ENCODE data around the gene ZBTB42. TPM values are rescaled to one million over a fixed set of nuclear protein-coding genes. Genes with fewer than 3 reads are reported as not detected.

The ZBTB42 gene
- total RNA-seq (2022; extraction: Qiagen RNA extraction): 2.5 to 3.3 TPM (median 2.8 TPM) in 5 replicates

DNA sequence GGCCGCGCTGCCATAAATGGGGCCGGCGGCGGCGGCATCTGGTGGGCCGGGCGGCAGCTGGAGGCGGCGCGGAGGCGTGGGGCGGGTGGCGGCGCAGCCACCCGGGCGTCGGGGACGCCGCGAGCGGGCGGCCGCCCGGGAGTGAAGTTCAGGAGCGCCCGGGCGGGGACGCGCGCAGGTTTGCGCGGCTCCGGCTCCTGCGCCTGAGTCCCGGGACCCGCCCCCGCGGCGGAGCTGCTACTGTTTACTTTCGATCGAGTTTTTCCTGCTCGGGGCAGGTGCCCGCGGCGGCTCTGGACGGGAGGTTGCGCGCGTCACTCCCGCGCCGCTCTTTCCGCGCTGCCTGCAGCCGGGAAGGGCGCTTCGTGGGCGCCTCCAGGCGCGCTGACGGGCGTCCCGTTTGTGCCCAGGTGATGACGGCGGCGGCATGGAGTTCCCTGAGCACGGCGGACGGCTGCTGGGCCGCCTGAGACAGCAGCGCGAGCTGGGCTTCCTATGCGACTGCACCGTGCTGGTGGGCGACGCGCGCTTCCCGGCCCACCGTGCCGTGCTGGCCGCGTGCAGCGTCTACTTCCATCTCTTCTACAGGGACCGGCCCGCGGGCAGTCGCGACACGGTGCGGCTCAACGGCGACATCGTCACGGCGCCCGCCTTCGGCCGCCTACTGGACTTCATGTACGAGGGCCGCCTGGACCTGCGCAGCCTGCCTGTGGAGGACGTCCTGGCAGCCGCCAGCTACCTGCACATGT, at the start of gene ZBTB42:
Gene ZBTB42 (plus strand): TSS at position 331 of the 749 bp plus-strand sequence. CDS start 97 bp downstream, at position 428.

DNA sequence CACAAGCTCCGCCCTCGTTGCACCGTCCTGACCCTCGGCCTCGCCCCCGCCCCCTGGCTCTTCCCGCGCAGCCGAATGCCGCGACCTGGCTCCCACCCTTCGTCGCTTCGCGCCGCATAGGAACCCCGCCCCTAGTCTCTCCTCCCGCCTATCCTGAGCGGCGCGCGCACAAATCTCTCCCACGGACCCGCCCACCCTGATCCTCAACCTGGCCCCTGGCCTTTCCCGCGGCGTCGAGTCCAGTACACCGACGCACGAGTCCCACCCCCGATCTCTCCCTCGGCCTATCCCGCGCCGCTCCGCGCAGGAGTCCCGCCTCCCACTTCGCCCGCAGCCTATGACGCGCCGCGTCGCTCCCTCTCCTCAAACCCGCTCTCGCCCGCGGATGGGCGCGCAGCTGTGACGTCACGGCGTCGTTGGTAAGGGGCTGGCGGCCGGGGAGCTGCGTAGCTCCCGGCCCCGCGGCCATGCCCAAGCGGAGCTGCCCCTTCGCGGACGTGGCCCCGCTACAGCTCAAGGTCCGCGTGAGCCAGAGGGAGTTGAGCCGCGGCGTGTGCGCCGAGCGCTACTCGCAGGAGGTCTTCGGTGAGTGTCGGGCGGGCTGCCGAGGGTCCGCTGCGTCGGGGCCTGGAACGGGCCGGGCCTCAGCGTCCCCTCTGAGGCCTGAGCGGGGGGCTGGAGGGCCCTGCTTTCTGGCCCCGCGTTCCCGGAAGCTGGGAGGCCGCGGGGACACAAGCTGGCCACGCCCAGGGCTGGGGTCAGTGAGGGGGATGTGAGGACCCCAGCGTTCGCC, 48.0 kb upstream of the ZBTB42 start, which contains the start of gene SIVA1:
Gene SIVA1 (plus strand): TSS at position 413 of the 793 bp plus-strand sequence. CDS start 55 bp downstream, at position 468.

DNA sequence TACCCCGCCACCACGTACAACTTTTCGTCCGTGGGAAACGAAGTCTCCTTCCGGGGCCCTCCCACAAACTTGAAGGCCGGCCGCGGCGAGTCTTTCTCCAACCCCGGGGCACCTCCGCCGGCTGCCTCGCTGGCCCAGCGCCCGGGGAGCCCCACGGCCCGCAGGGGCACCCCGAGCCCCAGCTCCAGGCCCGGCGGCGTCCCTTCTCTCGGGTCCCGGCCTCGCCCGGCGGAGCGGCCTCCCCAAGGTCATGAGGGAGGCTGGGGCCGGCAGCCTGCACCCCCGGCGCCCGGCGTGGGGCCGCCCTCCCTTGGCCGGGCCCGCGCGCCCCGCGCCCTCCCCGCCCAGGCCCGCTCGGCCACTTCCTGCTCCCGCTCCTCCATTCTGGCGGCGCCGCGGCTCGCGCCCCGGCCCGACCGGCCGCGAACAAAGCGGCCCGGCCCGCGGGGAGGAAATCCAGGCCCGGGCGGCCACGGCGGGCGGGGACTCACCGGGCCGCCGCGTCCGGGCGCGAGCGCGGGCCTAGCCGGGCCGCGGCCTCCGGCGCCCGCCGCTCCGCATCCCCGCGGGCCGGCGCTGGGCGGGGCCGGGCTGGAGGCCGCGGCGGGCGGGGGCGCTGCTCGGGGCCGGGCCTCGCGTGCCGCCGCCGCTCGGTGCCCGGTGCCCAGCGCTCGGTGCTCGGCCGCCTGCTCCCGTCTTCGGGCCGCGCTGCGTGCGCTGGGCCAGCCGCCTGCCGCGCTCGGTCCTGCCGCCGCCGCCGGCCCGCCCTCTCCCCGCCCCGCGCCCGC, 5.7 kb upstream of the ZBTB42 start, which contains the start of gene AKT1:
Gene AKT1 (minus strand): TSS at position 756 of the 788 bp plus-strand sequence. CDS start 3,105 bp downstream, outside the sequence.

Other genes with a start within 250 kb of the ZBTB42 start
- gene C14orf180, start 221.3 kb upstream of the ZBTB42 start, total RNA-seq (2022; extraction: Qiagen RNA extraction): not detected in 5 replicates
- gene TMEM179, start 196.3 kb upstream of the ZBTB42 start, total RNA-seq (2022; extraction: Qiagen RNA extraction): 0.10 to 0.43 TPM (median 0.35 TPM) in 5 replicates
- 89.2 to 127 TPM (median 116 TPM) in 5 replicates for gene INF2, start 111.5 kb upstream of the ZBTB42 start, total RNA-seq (2022; extraction: Qiagen RNA extraction)
- 5.8 to 7.2 TPM (median 6.3 TPM) in 5 replicates for gene ADSS1, start 76.9 kb upstream of the ZBTB42 start, total RNA-seq (2022; extraction: Qiagen RNA extraction)
- gene SIVA1, start 48.0 kb upstream of the ZBTB42 start, total RNA-seq (2022; extraction: Qiagen RNA extraction): 136 to 204 TPM (median 193 TPM) in 5 replicates
- 90.9 to 107 TPM (median 100 TPM) in 5 replicates for gene AKT1, start 5.4 kb upstream of the ZBTB42 start, total RNA-seq (2022; extraction: Qiagen RNA extraction)
- 21.6 to 26.6 TPM (median 22.6 TPM) in 5 replicates for gene CEP170B, start 64.2 kb downstream of the ZBTB42 start, total RNA-seq (2022; extraction: Qiagen RNA extraction)
- 0.05 to 0.13 TPM (median 0.05 TPM) in 4 of 5 replicates, not detected in the other for gene PLD4, start 123.8 kb downstream of the ZBTB42 start, total RNA-seq (2022; extraction: Qiagen RNA extraction)
- gene AHNAK2, start 177.3 kb downstream of the ZBTB42 start, total RNA-seq (2022; extraction: Qiagen RNA extraction): 194 to 278 TPM (median 207 TPM) in 5 replicates
- 14.5 to 17.8 TPM (median 17.0 TPM) in 5 replicates for gene CLBA1, start 184.7 kb downstream of the ZBTB42 start, total RNA-seq (2022; extraction: Qiagen RNA extraction)
- gene CDCA4, start 220.0 kb downstream of the ZBTB42 start, total RNA-seq (2022; extraction: Qiagen RNA extraction): 44.5 to 51.7 TPM (median 46.7 TPM) in 5 replicates

Measured in A549 treated with Hydrocortisone at 1 μM for 4 hours (cell line).